HG02588 (cell line): ENCODE results near the gene SLC26A8.
"Not testable (repeated sequence)": the region's sequence is repeated elsewhere in the genome, so short reads cannot be mapped to it uniquely, and the experiment has no call there.

Experiments used
- ATAC-seq: cut with Tn5 transposase; IDR thresholded peaks from one replicate; pipeline ENCODE4 v1.9.1; 2021; ENCODE audit warnings: mild to moderate bottlenecking, moderate library complexity; ENCODE audit not compliant: unreplicated experiment

SLC26A8 gene

DNA sequence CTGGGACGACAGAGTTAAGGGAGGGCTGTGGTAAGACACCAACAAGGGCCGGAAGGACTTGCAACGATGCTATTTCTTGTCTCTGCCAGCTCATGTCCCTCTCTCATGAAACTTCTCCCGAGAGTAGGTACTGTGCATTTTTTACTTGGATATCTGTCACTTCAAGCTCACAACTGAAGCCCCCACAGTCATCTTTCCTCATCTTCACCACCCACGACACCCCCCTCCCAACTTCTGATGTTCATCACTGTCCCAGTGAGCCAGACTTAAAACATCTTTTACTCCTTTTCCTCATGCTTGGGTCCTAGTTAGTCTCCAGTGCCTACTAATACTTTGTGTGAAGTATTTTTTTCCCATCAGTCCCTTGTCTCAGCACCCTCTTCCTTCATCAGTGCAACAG is 68.9 kb downstream of the SLC26A8 start:
- no peak for ATAC-seq

DNA sequence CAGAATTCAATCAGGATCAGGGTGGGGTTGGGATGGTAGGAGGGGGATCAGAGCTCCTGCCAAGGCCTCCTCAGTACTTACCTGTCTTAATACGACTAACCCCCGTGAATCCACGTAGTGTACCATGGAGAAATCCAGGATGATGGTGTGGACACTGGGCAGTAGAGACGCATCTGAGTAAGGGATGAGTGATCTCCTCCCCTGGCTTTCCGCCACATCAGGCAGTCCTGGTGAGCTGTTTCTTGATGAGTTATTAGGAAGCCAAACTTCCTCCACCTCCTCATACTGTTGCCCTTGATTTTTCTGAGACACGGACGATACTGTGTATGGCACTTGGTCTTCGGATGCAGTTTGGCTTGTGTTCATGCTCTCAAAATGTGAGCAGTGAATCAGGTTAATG is 69.4 kb downstream of the SLC26A8 start:
- ATAC-seq = no peak

DNA sequence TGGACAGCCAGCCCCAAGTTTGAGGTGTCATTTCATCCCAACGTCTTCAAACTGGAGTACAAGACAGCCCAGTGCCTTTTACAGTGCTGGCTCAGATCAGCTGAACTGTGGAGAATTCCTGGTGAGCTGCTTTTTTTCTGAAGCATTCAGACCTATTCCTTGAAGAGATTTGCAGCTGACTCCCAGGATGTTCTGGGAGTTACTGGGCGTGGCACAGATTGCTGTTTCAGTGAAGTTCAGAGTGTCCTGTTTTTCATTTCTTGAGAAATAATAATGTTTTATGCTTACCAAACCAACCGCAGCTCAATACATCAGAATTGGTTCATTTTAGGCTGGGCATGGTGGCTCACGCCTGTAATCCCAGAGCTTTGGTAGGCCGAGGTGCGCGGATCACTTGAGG is 70.1 kb downstream of the SLC26A8 start:
- no peak for ATAC-seq

DNA sequence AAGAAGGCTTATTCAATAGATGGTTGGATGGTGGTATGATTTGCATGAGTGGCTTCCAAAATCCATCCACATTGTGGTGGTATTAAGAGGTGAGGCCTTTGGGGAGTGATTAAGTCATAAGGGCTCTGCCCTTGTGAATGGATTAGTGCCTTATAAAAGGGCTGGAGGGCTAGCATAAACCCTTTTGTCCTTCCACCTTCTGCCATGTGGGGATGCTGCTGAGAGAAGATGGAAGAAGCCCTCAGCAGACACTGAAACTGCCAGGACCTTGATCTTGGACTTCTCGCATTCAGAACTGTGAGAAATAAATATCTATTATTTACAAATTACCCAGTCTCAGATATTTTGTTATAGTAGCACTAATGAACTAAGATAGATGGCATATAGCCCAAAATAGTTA is 75.7 kb downstream of the SLC26A8 start:
- ATAC-seq = no peak

DNA sequence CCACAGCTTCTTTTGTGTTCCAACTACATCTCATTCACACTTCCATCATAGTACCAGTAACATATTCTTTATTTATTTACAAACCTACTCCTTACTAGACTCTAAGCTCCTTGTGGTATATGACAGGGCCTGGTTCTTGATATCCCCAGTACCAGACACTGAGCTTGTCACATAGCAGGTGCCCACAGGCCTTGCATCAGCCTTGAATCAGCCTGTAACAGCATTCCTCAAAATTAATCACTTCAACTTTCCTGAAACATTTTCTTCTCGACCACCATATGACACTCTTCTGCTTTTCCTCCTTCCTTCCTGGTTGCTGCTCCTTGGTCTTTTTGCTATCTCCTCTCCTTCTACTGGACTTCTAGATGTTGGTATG is 78.8 kb downstream of the SLC26A8 start:
- no peak for ATAC-seq

DNA sequence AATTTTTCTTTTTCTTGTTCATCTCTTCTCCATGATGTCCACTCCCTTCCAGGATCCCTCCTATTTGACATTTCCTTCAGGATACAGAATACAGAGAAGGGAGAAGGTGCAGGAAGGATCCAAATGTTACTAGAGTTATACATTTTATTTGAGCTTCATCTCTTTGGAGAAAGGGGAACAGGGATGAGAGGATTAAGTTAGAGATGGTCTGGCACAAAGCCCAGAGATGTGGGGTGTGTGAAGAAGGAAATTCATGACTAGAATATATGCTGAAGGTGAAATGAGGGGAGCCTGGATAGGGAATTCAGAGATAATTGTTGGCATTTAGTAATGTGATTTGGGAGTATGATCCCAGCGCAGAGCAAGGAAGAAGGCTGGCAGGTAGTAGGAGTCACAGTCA is 81.1 kb downstream of the SLC26A8 start:
- ATAC-seq = no peak

DNA sequence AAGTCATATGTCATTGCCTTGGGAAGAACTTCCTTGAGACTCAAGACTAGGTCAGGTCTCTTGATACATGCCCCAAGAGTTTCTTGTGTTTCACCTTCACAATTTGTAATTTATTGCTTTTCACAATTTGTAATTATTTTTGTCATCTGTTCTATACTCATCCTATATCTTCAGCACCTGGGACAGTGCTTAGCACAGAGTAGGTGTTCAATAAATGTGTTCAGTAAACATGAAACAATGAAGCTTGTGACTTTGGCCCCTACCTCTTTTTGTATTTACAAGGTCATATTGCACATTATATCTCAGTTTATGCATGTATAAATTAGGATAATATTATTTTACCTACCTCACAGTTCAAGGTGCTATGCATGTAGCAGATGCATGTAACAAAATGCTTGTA is 82.1 kb downstream of the SLC26A8 start:
- no peak for ATAC-seq

DNA sequence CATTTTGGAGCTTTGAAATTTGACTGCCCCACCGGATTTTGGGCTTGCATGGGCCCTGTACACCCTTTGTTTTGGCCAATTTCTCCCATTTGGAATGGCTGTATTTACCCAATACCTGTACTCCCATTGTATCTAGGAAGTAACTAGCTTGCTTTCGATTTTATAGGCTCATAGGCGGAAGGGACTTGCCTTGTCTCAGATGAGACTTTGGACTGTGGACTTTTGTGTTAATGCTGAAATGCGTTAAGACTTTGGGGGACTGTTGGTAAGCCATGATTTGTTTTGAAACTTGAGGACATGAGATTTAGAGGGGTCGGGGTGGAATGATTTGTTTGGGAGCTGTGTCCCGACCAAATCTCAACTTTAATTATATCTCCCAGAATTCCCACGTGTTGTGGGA is 83.3 kb downstream of the SLC26A8 start:
- ATAC-seq = not testable (repeated sequence)

DNA sequence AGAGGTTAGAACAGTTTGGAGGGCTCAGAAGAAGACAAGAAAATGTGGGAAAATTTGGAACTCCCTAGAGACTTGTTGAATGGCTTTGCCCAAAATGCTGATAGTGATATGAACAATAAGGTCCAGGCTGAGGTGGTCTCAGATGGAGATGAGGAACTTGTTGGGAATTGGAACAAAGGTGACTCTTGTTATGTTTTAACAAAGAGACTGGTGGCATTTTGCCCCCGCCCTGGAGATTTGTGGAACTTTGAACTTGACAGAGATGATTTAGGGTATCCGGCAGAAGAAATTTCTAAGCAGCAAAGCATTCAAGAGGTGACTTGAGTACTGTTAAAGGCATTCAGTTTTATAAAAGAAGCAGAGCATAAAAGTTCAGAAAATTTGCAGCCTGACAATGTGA is 84.4 kb downstream of the SLC26A8 start:
- ATAC-seq = not testable (repeated sequence)

DNA sequence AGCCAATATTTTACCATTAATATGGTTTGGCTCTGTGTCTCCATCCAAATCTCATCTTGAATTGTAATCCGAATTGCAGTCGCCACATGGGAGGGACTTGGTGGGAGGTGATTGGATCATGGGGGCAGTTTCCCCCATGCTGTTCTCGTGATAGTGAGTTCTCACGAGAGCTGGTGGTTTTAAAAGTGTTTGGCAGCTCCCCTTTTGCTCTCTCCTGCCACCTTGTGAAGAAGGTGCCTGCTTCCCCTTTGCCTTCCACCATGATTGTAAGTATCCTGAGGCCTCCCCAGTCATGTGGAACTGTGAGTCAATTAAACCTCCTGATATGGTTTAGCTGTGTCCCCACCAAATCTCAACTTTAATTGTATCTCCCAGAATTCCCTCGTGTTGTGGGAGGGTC is 85.2 kb downstream of the SLC26A8 start:
- not testable (repeated sequence) for ATAC-seq

DNA sequence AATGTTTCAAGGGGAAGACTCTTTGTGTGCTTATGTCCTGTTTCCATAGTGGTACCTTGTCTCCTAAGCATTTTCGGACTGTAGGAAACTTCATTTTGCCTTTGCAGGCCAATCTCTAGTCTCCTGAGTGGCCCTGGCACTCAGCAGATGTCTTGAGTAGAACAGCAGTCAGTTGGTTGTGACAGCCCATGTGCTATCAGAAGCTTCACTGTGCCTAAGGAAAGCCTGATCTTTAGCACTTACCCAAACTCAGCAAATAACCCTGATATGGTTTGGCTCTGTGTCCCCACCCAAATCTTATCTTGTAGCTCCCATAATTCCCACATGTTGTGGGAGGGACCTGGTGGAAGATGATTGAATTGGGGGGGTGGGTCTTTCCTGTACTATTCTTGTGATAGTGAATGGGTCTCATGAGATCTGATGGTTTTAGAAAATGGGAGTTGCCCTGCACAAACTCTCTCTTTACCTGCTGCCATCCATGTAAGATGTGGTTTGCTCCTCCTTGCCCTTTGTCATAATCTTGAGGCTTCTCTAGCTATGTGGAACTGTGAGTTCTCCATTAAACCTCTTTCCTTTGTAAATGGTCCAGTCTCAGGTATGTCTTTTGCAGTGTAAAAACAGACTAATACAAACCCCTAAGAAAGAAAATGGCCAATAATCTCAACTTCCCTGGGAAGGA is 87.6 kb downstream of the SLC26A8 start:
- ATAC-seq = no peak

DNA sequence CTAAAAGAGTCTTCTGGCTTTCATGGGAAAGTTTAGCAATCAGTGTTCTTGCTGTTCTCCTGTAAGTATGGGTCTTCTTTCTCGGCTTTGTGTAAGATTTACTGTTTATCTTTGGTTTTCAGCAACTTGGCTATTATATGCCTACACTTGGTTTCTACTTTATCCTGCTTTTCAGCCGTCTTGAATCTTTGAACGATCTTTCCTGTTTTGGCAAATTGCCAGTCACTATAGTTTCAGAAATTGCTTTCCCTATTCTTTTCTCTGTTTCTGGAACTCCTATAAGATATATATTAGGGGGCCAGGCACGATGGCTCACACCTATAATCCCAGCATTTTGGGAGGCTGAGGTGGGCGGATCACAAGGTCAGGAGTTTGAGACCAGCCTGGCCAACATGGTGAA is 89.0 kb downstream of the SLC26A8 start:
- ATAC-seq = no peak

DNA sequence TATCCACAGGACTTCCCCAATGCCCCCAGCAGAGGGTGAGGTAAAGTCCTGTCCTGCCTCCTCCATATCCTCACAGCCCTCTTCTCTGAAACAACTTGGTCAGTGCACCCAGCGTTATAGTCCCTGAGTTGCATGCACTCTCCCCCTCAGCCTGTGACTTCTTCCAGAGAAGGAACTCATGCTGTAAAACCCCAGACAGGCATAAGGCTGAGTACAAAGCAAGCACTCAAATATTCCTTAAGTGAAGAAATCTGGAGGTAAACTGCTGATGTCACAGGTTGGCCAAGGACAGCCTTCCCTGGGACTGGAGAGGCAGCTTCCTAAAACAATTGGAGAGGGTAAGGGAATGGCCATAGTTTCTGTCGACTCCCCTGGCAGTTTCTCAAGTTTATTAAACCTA is 90.6 kb downstream of the SLC26A8 start:
- no peak for ATAC-seq

DNA sequence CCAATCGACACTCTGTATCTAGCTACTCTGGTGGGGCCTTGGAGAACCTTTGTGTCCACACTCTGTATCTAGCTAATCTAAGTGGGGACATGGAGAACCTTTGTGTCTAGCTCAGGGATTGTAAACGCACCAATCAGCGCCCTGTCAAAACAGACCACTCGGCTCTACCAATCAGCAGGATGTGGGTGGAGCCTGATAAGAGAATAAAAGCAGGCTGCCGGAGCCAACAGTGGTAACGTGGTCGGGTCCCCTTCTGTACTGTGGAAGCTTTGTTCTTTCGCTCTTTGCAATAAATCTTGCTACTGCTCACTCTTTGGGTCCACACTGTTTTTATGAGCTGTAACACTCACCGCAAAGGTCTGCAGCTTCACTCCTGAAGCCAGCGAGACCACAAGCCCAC is 92.6 kb downstream of the SLC26A8 start:
- ATAC-seq = not testable (repeated sequence)

DNA sequence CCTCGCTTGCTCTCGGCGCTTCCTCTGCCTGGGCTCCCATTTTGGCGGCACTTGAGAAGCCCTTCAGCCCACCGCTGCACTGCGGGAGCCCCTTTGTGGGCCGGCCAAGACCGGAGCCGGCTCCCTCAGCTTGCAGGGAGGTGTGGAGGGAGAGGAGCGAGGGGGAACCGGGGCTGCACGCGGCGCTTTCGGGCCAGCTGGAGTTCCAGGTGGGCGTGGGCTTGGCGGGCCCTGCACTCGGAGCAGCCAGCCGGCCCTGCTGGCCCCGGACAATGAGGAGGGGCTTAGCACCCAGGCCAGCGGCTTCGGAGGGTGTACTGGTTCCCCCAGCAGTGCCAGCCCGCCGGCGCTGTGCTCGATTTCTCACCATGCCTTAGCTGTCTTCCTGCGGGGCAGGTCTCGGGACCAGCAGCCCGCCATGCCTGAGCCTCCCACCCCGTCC is 93.3 kb downstream of the SLC26A8 start:
- ATAC-seq = no peak

DNA sequence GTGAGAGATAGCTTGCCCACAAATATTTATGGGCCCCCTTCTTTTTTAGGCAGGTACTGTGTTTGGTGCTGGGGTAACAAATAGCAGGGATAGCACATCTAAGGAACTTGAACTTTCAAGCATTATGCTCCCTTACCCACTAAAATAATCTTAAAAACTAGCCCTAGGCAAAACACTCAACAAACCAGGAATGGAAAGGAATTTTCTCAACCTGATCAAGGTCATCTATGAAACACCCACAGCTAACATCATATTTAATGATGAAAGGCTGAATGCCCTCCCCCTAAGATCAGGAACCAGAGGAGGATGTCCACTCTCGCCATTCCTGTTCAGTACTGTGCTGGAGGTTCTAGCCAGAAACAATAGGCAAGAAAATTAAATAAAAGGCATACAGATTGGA is 94.8 kb downstream of the SLC26A8 start:
- ATAC-seq = no peak

DNA sequence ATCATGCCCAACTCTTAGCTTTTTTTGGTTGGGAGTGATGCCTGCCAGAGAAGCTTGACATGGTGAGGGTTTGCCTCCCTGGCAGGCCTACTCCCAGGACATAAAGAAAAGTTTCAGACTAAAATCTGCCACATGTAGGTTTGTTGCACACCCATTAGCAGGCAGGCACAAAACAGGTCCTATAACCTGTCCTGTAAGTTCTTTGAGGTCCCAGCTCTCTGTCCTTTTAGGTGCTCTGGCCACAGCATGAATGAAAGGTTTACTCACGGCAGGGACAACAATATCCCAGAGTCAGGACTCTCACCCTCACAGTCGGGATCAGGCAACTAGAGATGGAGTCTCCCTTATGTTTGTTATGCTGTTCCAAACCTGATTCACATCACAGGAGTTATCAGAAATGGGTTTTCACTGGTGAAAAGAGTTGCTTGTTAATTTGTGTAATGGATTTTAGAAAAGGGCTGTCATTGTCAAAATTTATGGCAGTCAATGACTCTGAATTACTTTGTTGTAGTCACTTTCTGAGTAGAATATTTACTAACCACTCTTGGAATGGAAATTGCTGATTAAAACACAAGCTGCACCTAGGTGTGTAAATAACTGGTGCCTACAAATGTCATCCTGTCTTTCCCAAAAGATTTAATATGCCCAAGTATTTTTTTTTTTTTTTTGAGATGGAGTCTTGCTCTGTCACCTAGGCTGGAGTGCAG is 97.8 kb downstream of the SLC26A8 start:
- no peak for ATAC-seq

DNA sequence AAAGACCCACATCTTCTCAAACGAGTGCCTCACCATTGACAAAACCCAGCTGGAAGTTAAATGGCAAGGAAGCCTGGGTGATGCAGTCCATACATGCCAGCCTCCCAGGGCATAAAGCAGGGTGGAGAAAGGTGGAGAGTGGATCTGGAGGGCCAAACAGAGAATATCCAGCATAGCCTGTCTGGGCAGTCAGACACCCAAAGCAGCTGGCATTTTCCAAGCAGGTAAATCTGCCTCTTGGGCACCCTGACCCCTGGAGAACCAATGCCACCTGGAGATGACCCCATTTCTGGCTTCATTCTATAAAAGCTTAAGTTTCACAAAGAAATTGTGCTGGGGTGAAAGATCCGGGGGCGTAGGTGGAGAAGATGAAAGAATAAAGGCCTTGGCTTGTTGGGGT is 98.5 kb downstream of the SLC26A8 start:
- ATAC-seq = no peak

DNA sequence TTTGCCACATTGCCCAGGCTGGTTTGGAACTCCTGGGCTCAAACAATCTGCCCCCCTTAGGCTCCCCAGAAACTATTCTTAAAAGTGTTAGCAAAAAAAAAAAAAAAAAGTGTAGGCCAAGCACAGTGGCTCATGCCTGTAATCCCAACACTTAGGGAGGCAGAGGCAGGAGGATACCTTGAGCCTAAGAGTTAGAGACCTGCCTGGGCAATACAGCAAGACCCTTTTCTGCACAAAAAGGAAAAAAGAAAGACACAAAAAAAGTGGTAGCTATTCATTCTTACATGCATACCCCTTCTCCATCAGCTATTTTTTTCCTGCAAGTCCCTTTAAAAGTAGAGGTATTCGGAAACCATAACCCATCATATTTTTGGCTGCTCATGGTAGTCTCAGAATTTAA is 100.3 kb downstream of the SLC26A8 start:
- ATAC-seq = no peak

DNA sequence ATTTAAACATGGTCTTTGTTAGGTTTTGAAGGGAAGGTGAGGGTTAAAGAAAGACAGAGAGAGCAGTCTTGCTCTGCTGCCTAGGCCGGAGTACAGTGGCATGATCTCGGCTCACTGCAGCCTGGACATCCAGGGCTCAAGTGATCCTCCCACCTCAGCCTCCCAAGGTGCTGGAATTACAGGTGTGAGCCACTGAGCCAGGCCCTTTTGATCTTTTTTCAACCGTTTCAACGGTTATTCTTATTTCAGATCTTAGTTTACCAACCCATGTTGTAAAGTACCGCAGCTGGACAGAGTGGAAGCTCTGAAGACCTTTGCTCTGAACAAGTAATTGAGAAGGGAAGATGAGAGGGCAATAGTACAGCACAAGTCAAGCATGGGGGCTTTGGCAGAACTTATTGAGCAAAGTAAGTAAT is 102.3 kb downstream of the SLC26A8 start:
- no peak for ATAC-seq

DNA sequence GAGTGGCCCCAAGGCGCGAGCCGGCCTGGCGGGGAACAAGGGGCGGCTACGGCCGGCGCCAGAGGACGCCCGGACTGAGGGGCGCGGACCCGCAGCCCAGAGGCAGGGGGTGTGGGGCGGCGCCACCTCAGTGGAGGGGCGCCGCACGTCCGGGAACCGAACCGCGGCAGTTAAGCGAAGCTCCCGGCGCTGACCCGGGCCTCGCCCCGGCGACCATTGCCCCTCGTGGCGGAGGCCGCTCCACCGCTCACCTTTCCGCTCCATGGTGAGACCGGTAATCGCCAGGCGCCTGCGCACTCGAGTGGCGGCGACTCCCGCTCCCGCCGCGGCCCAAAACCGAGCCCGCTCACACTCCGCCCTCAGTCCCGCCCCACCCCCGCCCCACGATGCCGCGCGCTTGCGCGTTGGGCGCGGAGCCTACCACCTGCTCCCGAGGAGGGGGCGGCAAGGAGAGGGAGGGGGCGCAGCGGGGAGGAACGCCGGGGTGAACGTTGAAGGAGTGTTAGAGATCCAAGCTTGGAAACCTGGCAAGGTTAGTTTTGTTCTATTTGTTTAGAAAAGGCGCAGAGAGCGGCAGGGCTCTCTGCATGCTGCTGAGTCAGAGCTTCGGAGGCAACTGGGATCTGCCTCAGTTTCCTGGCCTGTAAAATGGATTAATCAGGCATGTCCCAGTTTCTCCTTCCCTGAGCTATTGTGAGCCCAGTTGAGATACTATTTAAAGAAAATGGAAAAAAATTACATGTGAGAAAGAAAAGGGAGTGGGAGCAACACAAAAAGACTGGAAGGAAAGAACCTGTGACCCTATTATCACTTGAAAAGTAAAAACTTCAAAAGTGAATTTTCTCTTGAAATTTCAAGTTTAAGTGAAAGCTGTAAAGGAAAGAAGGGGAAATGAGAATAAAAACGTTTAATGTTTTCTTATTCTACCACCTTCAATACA is 103.4 kb downstream of the SLC26A8 start, which contains the start of gene SRPK1:
TSS of gene SRPK1 (minus strand) at position 306 of the 940 bp plus-strand sequence. CDS start at position 264, 42 bp downstream.
- peak; percentile 82 for ATAC-seq
